H9 (cell line): ENCODE measurements around the gene PPP5C. TPM values are rescaled to one million over a fixed set of nuclear protein-coding genes. Genes with fewer than 3 reads are reported as not detected.

Experiments
- DNase-seq: peaks from one replicate; pipeline ENCODE4 v3.0.0-alpha.2; 2017
- H2AFZ ChIP-seq: one replicate; pipeline ENCODE4 v1.6.1; 2013; ENCODE audit warnings: mild to moderate bottlenecking, low read length, control low read depth, moderate library complexity
- H2AK5ac ChIP-seq: 2 replicates; pipeline ENCODE4 v1.6.1; 2013; ENCODE audit warnings: low read length, control low read depth, mixed read lengths; ENCODE audit not compliant: insufficient read length
- H2BK120ac ChIP-seq: one replicate; pipeline ENCODE4 v1.6.1; 2013; ENCODE audit warnings: low read depth, mild to moderate bottlenecking, low read length, control low read depth, inconsistent platforms; ENCODE audit not compliant: poor library complexity, severe bottlenecking
- H2BK12ac ChIP-seq: 2 replicates; pipeline ENCODE4 v1.6.1; 2013; ENCODE audit warnings: low read length, control low read depth, mixed read lengths, low read depth; ENCODE audit not compliant: insufficient read length
- H2BK15ac ChIP-seq: 2 replicates; pipeline ENCODE4 v1.6.1; 2013; ENCODE audit warnings: low read depth, low read length, control low read depth
- H2BK20ac ChIP-seq: one replicate; pipeline ENCODE4 v1.6.1; 2013; ENCODE audit warnings: low read depth, mild to moderate bottlenecking, low read length, control low read depth, inconsistent platforms; ENCODE audit not compliant: poor library complexity, severe bottlenecking
- H2BK5ac ChIP-seq: 2 replicates; pipeline ENCODE4 v1.6.1; 2013; ENCODE audit warnings: low read length, control low read depth, mixed read lengths; ENCODE audit not compliant: insufficient read length
- H3K14ac ChIP-seq: 2 replicates; pipeline ENCODE4 v1.6.1; 2013; ENCODE audit warnings: low read length, control low read depth; ENCODE audit not compliant: insufficient read depth
- H3K18ac ChIP-seq: 2 replicates; pipeline ENCODE4 v1.6.1; 2013; ENCODE audit warnings: low read depth, mild to moderate bottlenecking, mixed read lengths, low read length, control low read depth; ENCODE audit not compliant: insufficient read length
- H3K23ac ChIP-seq: 2 replicates; pipeline ENCODE4 v1.6.1; 2013; ENCODE audit warnings: low read length, control low read depth, mixed read lengths, low read depth; ENCODE audit not compliant: insufficient read length
- H3K23me2 ChIP-seq: 2 replicates; pipeline ENCODE4 v1.6.1; 2013; ENCODE audit warnings: low read depth, mild to moderate bottlenecking, mixed read lengths, low read length, control low read depth; ENCODE audit not compliant: insufficient read length, poor library complexity, severe bottlenecking
- H3K27ac ChIP-seq: 2 replicates; pipeline ENCODE4 v1.5.1; 2013; ENCODE audit warnings: low read length, control low read depth, mixed read lengths, low read depth; ENCODE audit not compliant: insufficient read length
- H3K27me3 ChIP-seq: 2 replicates; pipeline ENCODE4 v1.6.1; 2013; ENCODE audit warnings: low read length, control low read depth, inconsistent platforms; ENCODE audit not compliant: insufficient read depth
- H3K4ac ChIP-seq: 2 replicates; pipeline ENCODE4 v1.6.1; 2013; ENCODE audit warnings: low read depth, mild to moderate bottlenecking, control low read depth, inconsistent platforms, low read length, moderate library complexity
- H3K4me1 ChIP-seq: 2 replicates; pipeline ENCODE4 v1.6.1; 2013; ENCODE audit warnings: low read length, control low read depth, inconsistent platforms; ENCODE audit not compliant: insufficient read depth
- H3K4me2 ChIP-seq: 2 replicates; pipeline ENCODE4 v1.6.1; 2013; ENCODE audit warnings: low read length, control low read depth, mixed read lengths; ENCODE audit not compliant: insufficient read length, insufficient read depth
- H3K56ac ChIP-seq: 2 replicates; pipeline ENCODE4 v1.6.1; 2013; ENCODE audit warnings: low read depth, mild to moderate bottlenecking, mixed read lengths, low read length, control low read depth; ENCODE audit not compliant: insufficient read length
- H3K79me1 ChIP-seq: 2 replicates; pipeline ENCODE4 v1.6.1; 2013; ENCODE audit warnings: low read depth, mild to moderate bottlenecking, moderate library complexity, low read length, control low read depth, inconsistent platforms; ENCODE audit not compliant: insufficient read depth, poor library complexity, severe bottlenecking
- H3K79me2 ChIP-seq: 2 replicates; pipeline ENCODE4 v1.6.1; 2013; ENCODE audit warnings: low read length, control low read depth, inconsistent platforms; ENCODE audit not compliant: insufficient read depth
- H3K9ac ChIP-seq: 2 replicates; pipeline ENCODE4 v1.6.1; 2013; ENCODE audit warnings: low read length, control low read depth, mixed read lengths; ENCODE audit not compliant: insufficient read length; ENCODE audit errors: extremely low read depth
- H3K9me3 ChIP-seq: one replicate; pipeline ENCODE4 v1.6.1; 2013; ENCODE audit warnings: low read depth, low read length, inconsistent platforms; ENCODE audit not compliant: control insufficient read depth
- H3T11ph ChIP-seq: one replicate; pipeline ENCODE4 v1.6.1; 2013; ENCODE audit warnings: mild to moderate bottlenecking, low read length, control low read depth, inconsistent platforms
- H4K20me1 ChIP-seq: one replicate; pipeline ENCODE4 v1.6.1; 2013; ENCODE audit not compliant: control insufficient read depth, insufficient read length, insufficient read depth
- H4K5ac ChIP-seq: 2 replicates; pipeline ENCODE4 v1.6.1; 2013; ENCODE audit warnings: low read depth, mild to moderate bottlenecking, mixed read lengths, low read length, control low read depth; ENCODE audit not compliant: insufficient read length
- H4K8ac ChIP-seq: replicated peaks from 2 replicates; pipeline ENCODE4 v1.6.1; 2013; ENCODE audit warnings: low read length, control low read depth, mixed read lengths, low read depth; ENCODE audit not compliant: insufficient read length
- H4K91ac ChIP-seq: 2 replicates; pipeline ENCODE4 v1.6.1; 2013; ENCODE audit warnings: low read depth, mild to moderate bottlenecking, moderate library complexity, mixed read lengths, low read length, control low read depth; ENCODE audit not compliant: insufficient read length
- H3K27ac Mint-ChIP-seq, 3 experiments: 2 replicates in 2 of 3; 3 replicates in 1 of 3; pipeline ENCODE4 v1.8.0; 2020 to 2021; ENCODE audit warnings: mixed read lengths in 3 of 3, mild to moderate bottlenecking in 1 of 3, moderate library complexity in 1 of 3
- H3K27me3 Mint-ChIP-seq: 2 replicates; pipeline ENCODE4 v1.8.0; 2021; ENCODE audit warnings: low read depth, mild to moderate bottlenecking, moderate library complexity, mixed read lengths
- H3K36me3 Mint-ChIP-seq, 3 experiments: 2 replicates in 2 of 3; 3 replicates in 1 of 3; pipeline ENCODE4 v1.8.0; 2020 to 2021; ENCODE audit warnings: low read depth in 3 of 3, mixed read lengths in 3 of 3; ENCODE audit not compliant: insufficient read depth in 1 of 3
- H3K4me1 Mint-ChIP-seq, 2 experiments: 2 replicates each; pipeline ENCODE4 v1.8.0; 2020; ENCODE audit warnings: mixed read lengths in 2 of 2
- H3K4me3 Mint-ChIP-seq, 2 experiments: 2 replicates in 1 of 2; 3 replicates in 1 of 2; pipeline ENCODE4 v1.8.0; 2020 to 2021; ENCODE audit warnings: mild to moderate bottlenecking in 2 of 2, mixed read lengths in 2 of 2, moderate library complexity in 1 of 2
- H3K9me3 Mint-ChIP-seq, 2 experiments: 2 replicates in 1 of 2; 3 replicates in 1 of 2; pipeline ENCODE4 v1.8.0; 2020; ENCODE audit warnings: mild to moderate bottlenecking in 2 of 2, mixed read lengths in 2 of 2, moderate library complexity in 1 of 2
- CTCF ChIP-seq: fragments of 200-600 bp; sonication (generic); conservative IDR thresholded peaks from 3 replicates; pipeline ENCODE4 v1.8.0; 2021; ENCODE audit warnings: antibody characterized with exemption, mild to moderate bottlenecking
- WGBS: extraction: QIAGEN DNeasy Blood & Tissue Kit; methylation state at CpG from one replicate; pipeline ENCODE4 v1.1.7; 2013; ENCODE audit warnings: missing lambda C conversion rate, low lambda C conversion rate, mixed read lengths; ENCODE audit not compliant: insufficient read length; ENCODE audit errors: extremely low coverage; 5-methylcytosine and 5-hydroxymethylcytosine counted together
- total RNA-seq: library from RNA; stranded (reverse); gene quantifications from 2 replicates; pipeline ENCODE4 v1.2.1, GENCODE V29; 2021

Gene PPP5C
- total RNA-seq, 1 experiment from 2014 or later: 108 TPM

GRCh38 chr19:46381756-46382345, 35.0 kb downstream of the PPP5C start:
- peaks cover 48 to 93% (median 84%) of the 10 kb centered on the region in 3 experiments for H3K36me3 Mint-ChIP-seq
- no peak for TF ChIP-seq CTCF
- Histone ChIP-seq H3K18ac (no peak overlapping the region), H2AK5ac (no peak overlapping the region), H4K5ac (no peak overlapping the region), H4K91ac (no peak overlapping the region), H2BK120ac (no peak overlapping the region), H3K56ac (no peak overlapping the region), H3K79me2 (no peaks in the 10 kb centered on the region), H3T11ph (no peak overlapping the region), H2BK5ac (no peak overlapping the region), H2AFZ (no peak overlapping the region), H3K4me1 (no peaks in the 10 kb centered on the region), H3K9ac (no peak overlapping the region), H3K4me2 (no peak overlapping the region), H3K27ac (no peak overlapping the region), H4K20me1 (no peaks in the 10 kb centered on the region), H3K23me2 (no peaks in the 10 kb centered on the region), H3K27me3 (no peaks in the 10 kb centered on the region), H3K9me3 (no peaks in the 10 kb centered on the region), H3K23ac (no peak overlapping the region), H2BK20ac (no peak overlapping the region), H4K8ac (no peak overlapping the region), H2BK12ac (no peak overlapping the region), H3K4ac (no peak overlapping the region), H3K79me1 (no peaks in the 10 kb centered on the region), H2BK15ac (no peak overlapping the region; the same call in 1 of the 2 replicates), H3K14ac (no peak overlapping the region)
- peak; percentile 8 for DNase-seq
- no peak overlapping the region for H3K4me3 Mint-ChIP-seq
- no peaks in the 10 kb centered on the region for H3K9me3 Mint-ChIP-seq
- no peaks in the 10 kb centered on the region for H3K27me3 Mint-ChIP-seq
- H3K27ac Mint-ChIP-seq: peak overlapping the region in 1 of 3 experiments; percentile 28; a peak in 2 of 7 replicates
- WGBS: no CpG with 5 or more reads among the region's 15 CpGs
- H3K4me1 Mint-ChIP-seq: no peaks in the 10 kb centered on the region; a peak in 1 of 4 replicates
